Neuronal stem cell (in vitro differentiated cells): Measurements from ENCODE around the gene NPNT.
A peak's percentile ranks its signal among the peaks of the same experiment; 100 is the strongest.

Source experiments
- DNase-seq: peaks from one replicate; pipeline ENCODE4 v3.0.0-alpha.2; 2013; ENCODE audit warnings: low spot score
- H2AFZ ChIP-seq: one replicate; pipeline ENCODE4 v1.6.1; 2013; ENCODE audit warnings: mild to moderate bottlenecking, low read length, inconsistent platforms
- H2AK5ac ChIP-seq: 2 replicates; pipeline ENCODE4 v1.6.1; 2013; ENCODE audit warnings: low read depth, mild to moderate bottlenecking, inconsistent platforms, low read length, moderate library complexity, mixed read lengths
- H2BK120ac ChIP-seq: 2 replicates; pipeline ENCODE4 v1.6.1; 2013; ENCODE audit warnings: low read depth, mild to moderate bottlenecking, inconsistent platforms, low read length, moderate library complexity, mixed read lengths
- H2BK12ac ChIP-seq: one replicate; pipeline ENCODE4 v1.6.1; 2013; ENCODE audit warnings: low read length, inconsistent platforms
- H2BK15ac ChIP-seq: 2 replicates; pipeline ENCODE4 v1.6.1; 2013; ENCODE audit warnings: mild to moderate bottlenecking, low read length, inconsistent platforms, mixed read lengths
- H2BK5ac ChIP-seq: one replicate; pipeline ENCODE4 v1.6.1; 2013; ENCODE audit warnings: inconsistent platforms, mild to moderate bottlenecking, low read length, moderate library complexity
- H3K14ac ChIP-seq: one replicate; pipeline ENCODE4 v1.6.1; 2013; ENCODE audit warnings: low read length, inconsistent platforms
- H3K18ac ChIP-seq: 2 replicates; pipeline ENCODE4 v1.6.1; 2013; ENCODE audit warnings: low read length, inconsistent platforms
- H3K23ac ChIP-seq: 2 replicates; pipeline ENCODE4 v1.6.1; 2013; ENCODE audit warnings: low read depth, mild to moderate bottlenecking, mixed read lengths, low read length, inconsistent platforms; ENCODE audit not compliant: poor library complexity
- H3K27ac ChIP-seq: replicated peaks from 3 replicates; pipeline ENCODE4 v1.5.1; 2013; ENCODE audit warnings: low read length, inconsistent platforms
- H3K27me3 ChIP-seq, 3 experiments: 2 replicates each; pipeline ENCODE4 v1.6.1; 2013; ENCODE audit warnings: low read length in 3 of 3, mild to moderate bottlenecking in 2 of 3, inconsistent platforms in 1 of 3, low read depth in 1 of 3, mixed read lengths in 1 of 3, moderate library complexity in 1 of 3; ENCODE audit not compliant: control insufficient read depth in 3 of 3, insufficient read depth in 3 of 3
- H3K36me3 ChIP-seq, 2 donors: replicated peaks in 1 of 2; 2 replicates each; pipeline ENCODE4 v1.6.1; 2013; ENCODE audit warnings: low read length in 2 of 2; ENCODE audit not compliant: control insufficient read depth in 2 of 2, insufficient read depth in 2 of 2
- H3K4ac ChIP-seq: 2 replicates; pipeline ENCODE4 v1.6.1; 2013; ENCODE audit warnings: inconsistent platforms, mild to moderate bottlenecking, low read length, moderate library complexity
- H3K4me1 ChIP-seq, 2 donors: 1 replicate in 1 of 2; 2 replicates in 1 of 2; pipeline ENCODE4 v1.6.1; 2013; ENCODE audit warnings: low read length in 2 of 2, low read depth in 1 of 2; ENCODE audit not compliant: control insufficient read depth in 2 of 2, insufficient read depth in 1 of 2
- H3K4me2 ChIP-seq: one replicate; pipeline ENCODE4 v1.6.1; 2013; ENCODE audit warnings: mild to moderate bottlenecking, low read length, inconsistent platforms; ENCODE audit not compliant: insufficient read depth, poor library complexity, severe bottlenecking
- H3K4me3 ChIP-seq, 2 donors: 2 replicates each; pipeline ENCODE4 v1.5.1; 2013; ENCODE audit warnings: low read length in 2 of 2, mild to moderate bottlenecking in 2 of 2, inconsistent platforms in 1 of 2, moderate library complexity in 1 of 2
- H3K79me1 ChIP-seq: one replicate; pipeline ENCODE4 v1.6.1; 2013; ENCODE audit warnings: low read depth, mild to moderate bottlenecking, inconsistent platforms, low read length, moderate library complexity
- H3K9ac ChIP-seq: one replicate; pipeline ENCODE4 v1.6.1; 2013; ENCODE audit warnings: mild to moderate bottlenecking, low read depth, low read length, inconsistent platforms; ENCODE audit not compliant: poor library complexity
- H3K9me3 ChIP-seq, 2 donors: replicated peaks in 1 of 2; 2 replicates each; pipeline versions ENCODE3 to v1.6.1; 2013; ENCODE audit warnings: low read length in 2 of 2, mild to moderate bottlenecking in 2 of 2, inconsistent platforms in 1 of 2, low read depth in 1 of 2, mixed read lengths in 1 of 2, moderate library complexity in 1 of 2; ENCODE audit not compliant: control insufficient read depth in 2 of 2, insufficient read depth in 1 of 2
- H4K8ac ChIP-seq: one replicate; pipeline ENCODE4 v1.6.1; 2013; ENCODE audit warnings: low read depth, mild to moderate bottlenecking, inconsistent platforms, low read length, moderate library complexity
- H4K91ac ChIP-seq: one replicate; pipeline ENCODE4 v1.6.1; 2013; ENCODE audit warnings: low read length, low read depth, mild to moderate bottlenecking, inconsistent platforms; ENCODE audit not compliant: poor library complexity
- WGBS, 2 donors: extraction: QIAGEN DNeasy Blood & Tissue Kit; methylation state at CpG; one replicate each; pipeline ENCODE4 v1.1.7; 2013; ENCODE audit warnings: missing lambda C conversion rate in 2 of 2, mixed read lengths in 1 of 2; ENCODE audit not compliant: insufficient read length in 2 of 2, insufficient replicate concordance in 1 of 2; ENCODE audit errors: extremely low coverage in 2 of 2; 5-methylcytosine and 5-hydroxymethylcytosine counted together

Gene NPNT

GRCh38 chr4:105912633-105913032 is 17.4 kb downstream of the NPNT start:
- Histone ChIP-seq H3K9ac (no peak overlapping the region), H2BK120ac (no peak overlapping the region), H3K79me1 (no peaks in the 10 kb centered on the region), H3K14ac (no peak overlapping the region), H2AK5ac (no peak overlapping the region), H2AFZ (no peak overlapping the region), H3K4ac (no peak overlapping the region), H3K18ac (no peak overlapping the region), H4K91ac (no peak overlapping the region), H2BK12ac (no peak overlapping the region), H3K36me3 (no peaks in the 10 kb centered on the region), H3K4me3 (no peak overlapping the region), H4K8ac (no peak overlapping the region), H3K4me1 (peaks cover 0 to 2% of the 10 kb centered on the region in 2 donors), H3K23ac (no peak overlapping the region), H3K27ac (no peak overlapping the region), H2BK5ac (no peak overlapping the region), H3K9me3 (no peaks in the 10 kb centered on the region), H3K4me2 (no peak overlapping the region), H3K27me3 (no peaks in the 10 kb centered on the region), H2BK15ac (no peak overlapping the region)
- no peak for DNase-seq
- 100% methylated on average over 1 of the region's 6 CpGs; no CpG with 5 or more reads in 1 of the 2 donors for WGBS, 2 donors

- H2BK15ac ChIP-seq = no peak overlapping the region
- no peak overlapping the region for H3K27ac ChIP-seq
- H2AFZ ChIP-seq = no peak overlapping the region
- no peak overlapping the region for H2AK5ac ChIP-seq
- H3K36me3 ChIP-seq = no peaks in the 10 kb centered on the region
- no peak overlapping the region for H4K91ac ChIP-seq
- no peak overlapping the region for H2BK120ac ChIP-seq
- H3K79me1 ChIP-seq = no peaks in the 10 kb centered on the region
- H2BK12ac ChIP-seq = no peak overlapping the region
- DNase-seq = no peak
- no peak overlapping the region for H3K4ac ChIP-seq
- H3K27me3 ChIP-seq = no peaks in the 10 kb centered on the region
- no peak overlapping the region for H2BK5ac ChIP-seq
- no peak overlapping the region for H3K4me2 ChIP-seq
- H4K8ac ChIP-seq = no peak overlapping the region
- no CpG with 5 or more reads among the region's 3 CpGs for WGBS, 2 donors
- H3K14ac ChIP-seq = no peak overlapping the region
- H3K18ac ChIP-seq = no peak overlapping the region
- no peaks in the 10 kb centered on the region for H3K9me3 ChIP-seq
- no peak overlapping the region for H3K4me3 ChIP-seq
- H3K9ac ChIP-seq = no peak overlapping the region
- H3K4me1 ChIP-seq = no peaks in the 10 kb centered on the region
- H3K23ac ChIP-seq = no peak overlapping the region
These were observed 22.0 kb downstream of the NPNT start for GRCh38 chr4:105917171-105917685.

GRCh38 chr4:105921301-105921700 is 26.0 kb downstream of the NPNT start:
- no peaks in the 10 kb centered on the region for H3K27me3 ChIP-seq
- H2BK12ac ChIP-seq = no peak overlapping the region
- no peak overlapping the region for H3K4ac ChIP-seq
- no peak overlapping the region for H2AFZ ChIP-seq
- no peak overlapping the region for H4K8ac ChIP-seq
- H2BK120ac ChIP-seq = no peak overlapping the region
- no peak overlapping the region for H3K18ac ChIP-seq
- no peaks in the 10 kb centered on the region for H3K9me3 ChIP-seq
- no peak overlapping the region for H2BK5ac ChIP-seq
- H3K14ac ChIP-seq = no peak overlapping the region
- H3K4me2 ChIP-seq = no peak overlapping the region
- no peak overlapping the region for H3K27ac ChIP-seq
- peaks cover 2 to 5% of the 10 kb centered on the region in 2 donors for H3K4me1 ChIP-seq
- H3K4me3 ChIP-seq = no peak overlapping the region
- H4K91ac ChIP-seq = no peak overlapping the region
- no peak overlapping the region for H2BK15ac ChIP-seq
- no peak for DNase-seq
- H3K36me3 ChIP-seq = no peaks in the 10 kb centered on the region
- no peak overlapping the region for H3K9ac ChIP-seq
- H2AK5ac ChIP-seq = no peak overlapping the region
- H3K23ac ChIP-seq = no peak overlapping the region
- H3K79me1 ChIP-seq = no peaks in the 10 kb centered on the region

GRCh38 chr4:105923497-105924238 is 28.4 kb downstream of the NPNT start:
- Histone ChIP-seq H3K79me1 (no peaks in the 10 kb centered on the region), H4K91ac (no peak overlapping the region), H2AFZ (peak overlapping the region; percentile 5), H2BK12ac (no peak overlapping the region), H2AK5ac (no peak overlapping the region), H3K27me3 (no peaks in the 10 kb centered on the region), H3K23ac (no peak overlapping the region), H3K4ac (no peak overlapping the region), H3K9ac (no peak overlapping the region), H3K27ac (no peak overlapping the region), H4K8ac (no peak overlapping the region), H3K4me2 (no peak overlapping the region), H2BK5ac (no peak overlapping the region), H3K14ac (no peak overlapping the region), H3K36me3 (no peaks in the 10 kb centered on the region), H3K18ac (no peak overlapping the region), H2BK15ac (no peak overlapping the region), H3K4me1 (peaks cover 2 to 5% of the 10 kb centered on the region in 2 donors), H2BK120ac (no peak overlapping the region), H3K9me3 (no peaks in the 10 kb centered on the region), H3K4me3 (no peak overlapping the region)
- WGBS, 2 donors = no CpG with 5 or more reads among the region's 7 CpGs
- DNase-seq = no peak
